A549 (cell line): ENCODE data around the gene PRKAR2B.

ENCODE experiments used
- CTCF ChIP-seq: fragments of >200 bp; sonication (Bioruptor Twin); formaldehyde crosslinking; IDR thresholded peaks from 3 replicates; pipeline ENCODE4 v1.5.1; 2016
- ELK1 ChIP-seq: fragments of 150-350 bp; IDR thresholded peaks from 2 replicates; pipeline ENCODE4 v1.6.1; 2014; ENCODE audit warnings: low read depth, mild to moderate bottlenecking, low read length
- GATA3 ChIP-seq: IDR thresholded peaks from 2 replicates; pipeline ENCODE4 v1.6.1; 2012; ENCODE audit warnings: borderline replicate concordance
- MAX ChIP-seq: IDR thresholded peaks from 2 replicates; pipeline ENCODE4 v1.6.1; 2012
- MAZ ChIP-seq: fragments of 150-350 bp; IDR thresholded peaks from 2 replicates; pipeline ENCODE4 v1.6.1; 2014; ENCODE audit warnings: antibody characterized with exemption, low read depth, low read length, borderline replicate concordance
- POLR2A ChIP-seq: IDR thresholded peaks from 2 replicates; pipeline ENCODE4 v1.6.1; 2012; ENCODE audit warnings: mild to moderate bottlenecking, low read length

DNA sequence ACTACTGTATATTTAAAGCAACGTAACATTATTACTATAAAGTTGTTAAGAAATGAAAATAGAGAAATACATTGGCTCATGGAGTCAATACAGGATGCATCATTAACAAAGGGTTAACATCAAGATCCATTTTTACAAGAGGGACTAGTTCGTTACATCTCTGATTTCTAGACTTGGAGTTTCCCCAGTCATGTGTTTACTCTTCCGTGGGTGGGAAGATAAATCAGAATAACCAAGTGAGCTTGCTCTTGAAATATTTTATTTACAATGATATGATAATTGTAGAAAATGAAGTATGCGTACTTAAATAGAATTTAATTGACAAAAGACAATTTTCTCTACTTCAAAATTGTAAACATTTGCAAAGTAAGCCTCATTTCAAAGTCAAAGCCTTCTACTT is 1.0 kb upstream of the PRKAR2B start:
- TF ChIP-seq MAX = no peak
- no peak for TF ChIP-seq POLR2A
- no peak for TF ChIP-seq MAZ
- no peak for TF ChIP-seq CTCF
- no peak for TF ChIP-seq GATA3
- no peak for TF ChIP-seq ELK1
